Endometrium (tissue), 2 donors: ENCODE measurements around the gene TAMALIN.

ENCODE experiments used
- FAIRE-seq: peaks from 2 replicates; lab custom pipeline; 2012; peaks lifted over from hg19 to GRCh38; lab: Jason Lieb, UNC
- donor health status: control.
- donor health status: control.

TAMALIN gene

GRCh38 chr12:52055731-52056711 lies 49.3 kb downstream of the TAMALIN start:
- FAIRE-seq, result no peak

- FAIRE-seq, result no peak
Measured at GRCh38 chr12:52056801-52057637, 50.3 kb downstream of the TAMALIN start.

GRCh38 chr12:52057638-52058576 lies 51.2 kb downstream of the TAMALIN start:
- no peak for FAIRE-seq

GRCh38 chr12:52058631-52059361 lies 52.0 kb downstream of the TAMALIN start:
- no peak for FAIRE-seq

GRCh38 chr12:52059582-52060497 lies 53.1 kb downstream of the TAMALIN start:
- no peak for FAIRE-seq

GRCh38 chr12:52060498-52061177 lies 53.9 kb downstream of the TAMALIN start:
- FAIRE-seq, result no peak

GRCh38 chr12:52061470-52062166 lies 54.9 kb downstream of the TAMALIN start:
- no peak for FAIRE-seq

GRCh38 chr12:52062167-52063081 lies 55.7 kb downstream of the TAMALIN start:
- FAIRE-seq, result no peak

GRCh38 chr12:52063082-52063924 lies 56.6 kb downstream of the TAMALIN start:
- no peak for FAIRE-seq

GRCh38 chr12:52063981-52064649 lies 57.4 kb downstream of the TAMALIN start:
- FAIRE-seq, result no peak
